Neuronal stem cell (in vitro differentiated cells): ENCODE results near the gene CUBN.

ENCODE experiments used
- DNase-seq: peaks from one replicate; pipeline ENCODE4 v3.0.0-alpha.2; 2013; ENCODE audit warnings: low spot score
- H2AFZ ChIP-seq: one replicate; pipeline ENCODE4 v1.6.1; 2013; ENCODE audit warnings: mild to moderate bottlenecking, low read length, inconsistent platforms
- H2AK5ac ChIP-seq: 2 replicates; pipeline ENCODE4 v1.6.1; 2013; ENCODE audit warnings: low read depth, mild to moderate bottlenecking, inconsistent platforms, low read length, moderate library complexity, mixed read lengths
- H2BK120ac ChIP-seq: 2 replicates; pipeline ENCODE4 v1.6.1; 2013; ENCODE audit warnings: low read depth, mild to moderate bottlenecking, inconsistent platforms, low read length, moderate library complexity, mixed read lengths
- H2BK12ac ChIP-seq: one replicate; pipeline ENCODE4 v1.6.1; 2013; ENCODE audit warnings: low read length, inconsistent platforms
- H2BK15ac ChIP-seq: 2 replicates; pipeline ENCODE4 v1.6.1; 2013; ENCODE audit warnings: mild to moderate bottlenecking, low read length, inconsistent platforms, mixed read lengths
- H2BK5ac ChIP-seq: one replicate; pipeline ENCODE4 v1.6.1; 2013; ENCODE audit warnings: inconsistent platforms, mild to moderate bottlenecking, low read length, moderate library complexity
- H3K14ac ChIP-seq: one replicate; pipeline ENCODE4 v1.6.1; 2013; ENCODE audit warnings: low read length, inconsistent platforms
- H3K18ac ChIP-seq: 2 replicates; pipeline ENCODE4 v1.6.1; 2013; ENCODE audit warnings: low read length, inconsistent platforms
- H3K23ac ChIP-seq: 2 replicates; pipeline ENCODE4 v1.6.1; 2013; ENCODE audit warnings: low read depth, mild to moderate bottlenecking, mixed read lengths, low read length, inconsistent platforms; ENCODE audit not compliant: poor library complexity
- H3K27ac ChIP-seq: replicated peaks from 3 replicates; pipeline ENCODE4 v1.5.1; 2013; ENCODE audit warnings: low read length, inconsistent platforms
- H3K27me3 ChIP-seq, 3 experiments: 2 replicates each; pipeline ENCODE4 v1.6.1; 2013; ENCODE audit warnings: low read length in 3 of 3, mild to moderate bottlenecking in 2 of 3, inconsistent platforms in 1 of 3, low read depth in 1 of 3, mixed read lengths in 1 of 3, moderate library complexity in 1 of 3; ENCODE audit not compliant: control insufficient read depth in 3 of 3, insufficient read depth in 3 of 3
- H3K36me3 ChIP-seq, 2 donors: replicated peaks in 1 of 2; 2 replicates each; pipeline ENCODE4 v1.6.1; 2013; ENCODE audit warnings: low read length in 2 of 2; ENCODE audit not compliant: control insufficient read depth in 2 of 2, insufficient read depth in 2 of 2
- H3K4ac ChIP-seq: 2 replicates; pipeline ENCODE4 v1.6.1; 2013; ENCODE audit warnings: inconsistent platforms, mild to moderate bottlenecking, low read length, moderate library complexity
- H3K4me1 ChIP-seq, 2 donors: 1 replicate in 1 of 2; 2 replicates in 1 of 2; pipeline ENCODE4 v1.6.1; 2013; ENCODE audit warnings: low read length in 2 of 2, low read depth in 1 of 2; ENCODE audit not compliant: control insufficient read depth in 2 of 2, insufficient read depth in 1 of 2
- H3K4me2 ChIP-seq: one replicate; pipeline ENCODE4 v1.6.1; 2013; ENCODE audit warnings: mild to moderate bottlenecking, low read length, inconsistent platforms; ENCODE audit not compliant: insufficient read depth, poor library complexity, severe bottlenecking
- H3K4me3 ChIP-seq, 2 donors: 2 replicates each; pipeline ENCODE4 v1.5.1; 2013; ENCODE audit warnings: low read length in 2 of 2, mild to moderate bottlenecking in 2 of 2, inconsistent platforms in 1 of 2, moderate library complexity in 1 of 2
- H3K79me1 ChIP-seq: one replicate; pipeline ENCODE4 v1.6.1; 2013; ENCODE audit warnings: low read depth, mild to moderate bottlenecking, inconsistent platforms, low read length, moderate library complexity
- H3K9ac ChIP-seq: one replicate; pipeline ENCODE4 v1.6.1; 2013; ENCODE audit warnings: mild to moderate bottlenecking, low read depth, low read length, inconsistent platforms; ENCODE audit not compliant: poor library complexity
- H3K9me3 ChIP-seq, 2 donors: replicated peaks in 1 of 2; 2 replicates each; pipeline versions ENCODE3 to v1.6.1; 2013; ENCODE audit warnings: low read length in 2 of 2, mild to moderate bottlenecking in 2 of 2, inconsistent platforms in 1 of 2, low read depth in 1 of 2, mixed read lengths in 1 of 2, moderate library complexity in 1 of 2; ENCODE audit not compliant: control insufficient read depth in 2 of 2, insufficient read depth in 1 of 2
- H4K8ac ChIP-seq: one replicate; pipeline ENCODE4 v1.6.1; 2013; ENCODE audit warnings: low read depth, mild to moderate bottlenecking, inconsistent platforms, low read length, moderate library complexity
- H4K91ac ChIP-seq: one replicate; pipeline ENCODE4 v1.6.1; 2013; ENCODE audit warnings: low read length, low read depth, mild to moderate bottlenecking, inconsistent platforms; ENCODE audit not compliant: poor library complexity
- WGBS, 2 donors: extraction: QIAGEN DNeasy Blood & Tissue Kit; methylation state at CpG; one replicate each; pipeline ENCODE4 v1.1.7; 2013; ENCODE audit warnings: missing lambda C conversion rate in 2 of 2, mixed read lengths in 1 of 2; ENCODE audit not compliant: insufficient read length in 2 of 2, insufficient replicate concordance in 1 of 2; ENCODE audit errors: extremely low coverage in 2 of 2; 5-methylcytosine and 5-hydroxymethylcytosine counted together

CUBN gene

DNA sequence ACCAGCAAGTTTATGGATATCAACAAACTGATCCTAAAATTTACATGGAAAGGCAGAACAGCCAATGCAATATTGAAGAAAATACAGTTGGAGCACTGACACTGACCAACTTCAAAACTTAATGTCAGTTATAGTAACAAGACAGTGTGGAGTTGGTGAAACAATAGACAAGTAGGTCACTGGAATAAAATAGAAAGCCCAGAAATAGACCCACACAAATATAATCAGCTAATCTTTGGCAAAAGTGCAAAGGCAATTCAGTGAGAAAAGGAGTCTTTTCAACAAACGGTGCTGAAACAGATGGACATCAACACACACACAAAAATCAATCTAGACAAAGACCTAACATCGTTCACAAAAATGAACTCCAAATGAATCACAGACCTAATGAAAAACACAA lies 326.1 kb downstream of the CUBN start:
- no peak overlapping the region for H2BK120ac ChIP-seq
- no peak overlapping the region for H3K18ac ChIP-seq
- no peaks in the 10 kb centered on the region for H3K4me1 ChIP-seq
- H3K9me3 ChIP-seq = peaks cover 0 to 10% of the 10 kb centered on the region in 2 donors
- H3K14ac ChIP-seq = no peak overlapping the region
- H3K4ac ChIP-seq = no peak overlapping the region
- H2AFZ ChIP-seq = no peak overlapping the region
- no peak overlapping the region for H3K4me2 ChIP-seq
- no peak overlapping the region for H2BK15ac ChIP-seq
- no peak overlapping the region for H4K91ac ChIP-seq
- no peak overlapping the region for H3K9ac ChIP-seq
- no peak overlapping the region for H4K8ac ChIP-seq
- no peak overlapping the region for H2BK5ac ChIP-seq
- H3K4me3 ChIP-seq = no peak overlapping the region
- no peak for DNase-seq
- H3K27me3 ChIP-seq = no peaks in the 10 kb centered on the region
- no peaks in the 10 kb centered on the region for H3K79me1 ChIP-seq
- WGBS, 2 donors = no CpG with 5 or more reads among the region's 2 CpGs
- H3K23ac ChIP-seq = no peak overlapping the region
- no peak overlapping the region for H2AK5ac ChIP-seq
- no peak overlapping the region for H2BK12ac ChIP-seq
- H3K36me3 ChIP-seq = no peaks in the 10 kb centered on the region
- no peak overlapping the region for H3K27ac ChIP-seq

DNA sequence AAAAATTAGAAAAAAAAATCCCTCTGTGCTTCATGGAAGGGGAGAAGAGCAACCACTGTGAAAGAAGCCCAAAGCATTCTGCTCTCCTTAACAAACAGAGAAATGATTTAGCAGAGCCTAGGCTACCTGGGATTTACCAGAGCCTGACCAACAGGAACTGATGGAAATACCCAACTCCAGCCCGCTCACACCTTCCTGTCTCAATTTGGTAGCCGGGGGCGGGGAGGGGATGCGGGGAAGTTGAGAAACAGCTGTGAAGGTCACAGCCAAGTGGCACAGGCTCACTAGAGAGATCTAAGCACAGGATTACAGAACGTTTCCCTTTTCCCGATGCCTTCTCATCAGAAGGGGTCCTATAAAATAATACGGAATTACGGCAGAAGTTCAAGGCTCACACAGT lies 330.0 kb downstream of the CUBN start:
- H3K79me1 ChIP-seq = no peaks in the 10 kb centered on the region
- H3K36me3 ChIP-seq = no peaks in the 10 kb centered on the region
- no peak overlapping the region for H3K27ac ChIP-seq
- H4K91ac ChIP-seq = no peak overlapping the region
- H3K9me3 ChIP-seq = peaks cover 0 to 13% of the 10 kb centered on the region in 2 donors
- no peak overlapping the region for H2BK5ac ChIP-seq
- no peak overlapping the region for H2BK120ac ChIP-seq
- H3K9ac ChIP-seq = no peak overlapping the region
- H2AFZ ChIP-seq = no peak overlapping the region
- H3K14ac ChIP-seq = no peak overlapping the region
- H2BK12ac ChIP-seq = no peak overlapping the region
- no peak overlapping the region for H3K18ac ChIP-seq
- no peaks in the 10 kb centered on the region for H3K4me1 ChIP-seq
- H3K4me2 ChIP-seq = no peak overlapping the region
- no peaks in the 10 kb centered on the region for H3K27me3 ChIP-seq
- no peak overlapping the region for H2BK15ac ChIP-seq
- H3K23ac ChIP-seq = no peak overlapping the region
- no CpG with 5 or more reads among the region's 8 CpGs for WGBS, 2 donors
- DNase-seq = no peak
- no peak overlapping the region for H4K8ac ChIP-seq
- no peak overlapping the region for H3K4me3 ChIP-seq
- H3K4ac ChIP-seq = no peak overlapping the region
- no peak overlapping the region for H2AK5ac ChIP-seq

DNA sequence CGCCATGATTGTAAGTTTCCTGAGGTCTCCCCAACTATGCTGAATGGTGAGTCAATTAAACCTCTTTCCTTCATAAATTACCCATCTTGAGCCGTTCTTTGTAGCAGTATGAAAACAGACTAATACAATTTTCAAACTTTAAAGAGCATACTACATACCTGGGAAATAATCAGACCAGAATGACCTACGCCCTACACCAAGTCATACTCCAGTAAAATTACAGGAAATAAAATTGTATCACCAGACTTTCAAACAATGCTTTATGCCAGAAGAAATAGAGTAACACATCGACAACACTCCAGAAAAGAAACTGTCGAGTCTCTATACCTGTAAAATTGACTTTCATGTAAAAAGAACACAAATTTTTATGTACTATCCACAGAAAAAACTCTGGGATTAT lies 331.0 kb downstream of the CUBN start:
- H2BK12ac ChIP-seq = no peak overlapping the region
- H2AFZ ChIP-seq = no peak overlapping the region
- no peaks in the 10 kb centered on the region for H3K79me1 ChIP-seq
- H3K4me1 ChIP-seq = no peaks in the 10 kb centered on the region
- H2AK5ac ChIP-seq = no peak overlapping the region
- H3K23ac ChIP-seq = no peak overlapping the region
- H3K4me3 ChIP-seq = no peak overlapping the region
- H4K91ac ChIP-seq = no peak overlapping the region
- H2BK15ac ChIP-seq = no peak overlapping the region
- H3K4me2 ChIP-seq = no peak overlapping the region
- H3K27ac ChIP-seq = no peak overlapping the region
- H2BK5ac ChIP-seq = no peak overlapping the region
- no peaks in the 10 kb centered on the region for H3K27me3 ChIP-seq
- no peak overlapping the region for H3K14ac ChIP-seq
- no CpG with 5 or more reads among the region's 5 CpGs for WGBS, 2 donors
- no peak overlapping the region for H3K4ac ChIP-seq
- no peak overlapping the region for H2BK120ac ChIP-seq
- no peak overlapping the region for H3K18ac ChIP-seq
- no peaks in the 10 kb centered on the region for H3K36me3 ChIP-seq
- DNase-seq = no peak
- no peak overlapping the region for H4K8ac ChIP-seq
- H3K9ac ChIP-seq = no peak overlapping the region
- H3K9me3 ChIP-seq = peaks cover 0 to 7% of the 10 kb centered on the region in 2 donors

DNA sequence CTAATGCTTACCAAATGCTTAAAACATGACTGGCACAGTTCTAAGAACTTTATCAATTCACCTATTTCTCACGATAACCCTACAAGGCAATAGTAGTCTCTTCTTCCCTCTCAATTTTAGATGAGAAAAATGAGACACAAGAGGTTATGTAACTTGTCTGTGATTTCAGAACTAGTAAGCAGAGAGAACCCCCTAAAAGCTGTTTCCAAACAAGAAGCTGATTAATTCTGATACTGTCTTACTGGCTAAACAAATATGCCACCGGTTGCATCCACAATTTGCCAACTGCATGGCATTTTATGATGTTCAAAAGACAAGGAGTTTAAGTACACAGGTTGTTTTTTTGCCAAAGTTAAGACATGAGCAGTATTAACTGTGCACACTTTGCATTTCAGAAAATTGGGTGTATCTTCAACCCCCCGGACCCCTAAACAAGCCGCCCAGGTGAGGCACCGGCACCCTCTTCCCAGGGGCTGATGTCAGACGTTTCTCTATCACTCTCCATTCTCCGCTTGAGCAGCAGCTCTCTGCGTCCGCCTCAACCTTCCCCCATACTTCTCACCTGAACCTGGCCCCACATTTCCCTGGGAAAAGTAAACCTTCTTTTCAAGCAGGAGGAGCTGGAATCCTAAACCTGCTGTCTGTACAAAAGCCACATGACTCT lies 334.1 kb downstream of the CUBN start:
- Histone ChIP-seq H3K79me1 (no peaks in the 10 kb centered on the region), H3K23ac (no peak overlapping the region), H2BK5ac (no peak overlapping the region), H3K4ac (no peak overlapping the region), H3K14ac (no peak overlapping the region), H2AK5ac (no peak overlapping the region), H3K4me1 (no peaks in the 10 kb centered on the region), H2BK120ac (no peak overlapping the region), H3K4me2 (no peak overlapping the region), H3K4me3 (no peak overlapping the region), H3K27me3 (no peaks in the 10 kb centered on the region), H4K91ac (no peak overlapping the region), H2BK12ac (no peak overlapping the region), H3K18ac (no peak overlapping the region), H2AFZ (no peak overlapping the region), H3K9me3 (peaks cover 0 to 7% of the 10 kb centered on the region in 2 donors), H2BK15ac (no peak overlapping the region), H3K9ac (no peak overlapping the region), H3K36me3 (no peaks in the 10 kb centered on the region), H3K27ac (no peak overlapping the region), H4K8ac (no peak overlapping the region)
- WGBS, 2 donors = no CpG with 5 or more reads among the region's 9 CpGs
- no peak for DNase-seq
